K562 (cell line): ENCODE data around the gene SGMS1. TPM values are rescaled to one million over a fixed set of nuclear protein-coding genes. Genes with fewer than 3 reads are reported as not detected.
A peak's percentile ranks its signal among the peaks of the same experiment; 100 is the strongest.

ENCODE experiments used
- GATA2 ChIP-seq: sonication (generic); formaldehyde crosslinking; IDR thresholded peaks from 2 replicates; pipeline ENCODE4 v1.4.0; 2020; ENCODE audit warnings: mild to moderate bottlenecking, missing genetic modification reagents
- HNRNPLL ChIP-seq: fragments of 200-400 bp; formaldehyde crosslinking; IDR thresholded peaks from 2 replicates; pipeline ENCODE4 v1.6.1; 2017; ENCODE audit warnings: low read length, low read depth, mild to moderate bottlenecking; ENCODE audit not compliant: poor library complexity, severe bottlenecking
- HNRNPUL1 ChIP-seq: fragments of 200-400 bp; formaldehyde crosslinking; IDR thresholded peaks from 2 replicates; pipeline ENCODE4 v1.6.1; 2017; ENCODE audit warnings: low read length
- MYNN ChIP-seq, 2 experiments: sonication (generic); formaldehyde crosslinking in 1 of 2; IDR thresholded peaks; 2 replicates each; pipeline versions ENCODE4 v1.5.0 to v1.6.1; 2016 to 2020; ENCODE audit warnings: antibody characterized with exemption in 1 of 2, missing genetic modification reagents in 1 of 2
- NCOR1 ChIP-seq: fragments of 450-650 bp; IDR thresholded peaks from 2 replicates; pipeline ENCODE4 v1.6.1; 2016; ENCODE audit warnings: mild to moderate bottlenecking, moderate library complexity
- SP1 ChIP-seq: sonication (generic); formaldehyde crosslinking; IDR thresholded peaks from 2 replicates; pipeline ENCODE4 v1.8.1; 2022; ENCODE audit warnings: mild to moderate bottlenecking, missing genetic modification reagents
- ZNF707 ChIP-seq: fragments of 250-450 bp; sonication (Bioruptor Pico); conservative IDR thresholded peaks from 2 replicates; pipeline ENCODE4 v1.8.0; 2022; ENCODE audit warnings: inconsistent platforms, mild to moderate bottlenecking, moderate library complexity
- polyA plus RNA-seq, 8 experiments: library from polyadenylated mRNA; depleted of rRNA in 4 of 8; stranded (reverse) in 5 of 8; unstranded in 3 of 8; fragments of >200 nt; fragmentation: Nextera tagmentation in 2 of 8; fragmentation: Illumina TruSeq in 1 of 8; extraction: Ambion mirVana in 2 of 8; extraction: Trizol in 1 of 8; gene quantifications; 2 replicates each; pipeline versions ENCODE4 v1.2.1 to v1.2.3, GENCODE V29; 2011 to 2014; ENCODE audit warnings: inconsistent platforms in 1 of 8, missing spikeins in 1 of 8
- total RNA-seq, 7 experiments: library from RNA; depleted of rRNA in 6 of 7; stranded (reverse); fragments of >200 nt in 6 of 7; fragmentation: Illumina TruSeq in 2 of 7; extraction: Trizol in 2 of 7; gene quantifications; 2 replicates each; pipeline versions ENCODE4 v1.2.1 to v1.2.3, GENCODE V29; 2011 to 2021; ENCODE audit warnings: low replicate concordance in 1 of 7
- TF ChIP-seq, protein P1 (sequence below): fragments of 450-650 bp; IDR thresholded peaks from 2 replicates; pipeline ENCODE4 v1.6.1; 2016; ENCODE audit warnings: mild to moderate bottlenecking
- TF ChIP-seq, protein P2 (sequence below): fragments of 450-650 bp; IDR thresholded peaks from 2 replicates; pipeline ENCODE4 v1.6.1; 2016
- TF ChIP-seq, protein P3 (sequence below): fragments of 450-650 bp; formaldehyde crosslinking; IDR thresholded peaks from 2 replicates; pipeline ENCODE4 v1.4.0; 2020; ENCODE audit warnings: mild to moderate bottlenecking, moderate library complexity
- TF ChIP-seq, protein P4 (sequence below): sonication (generic); formaldehyde crosslinking; IDR thresholded peaks from 2 replicates; pipeline ENCODE4 v1.8.1; 2023; ENCODE audit warnings: mild to moderate bottlenecking, missing genetic modification reagents
- TF ChIP-seq, protein P5 (sequence below): sonication (generic); formaldehyde crosslinking; IDR thresholded peaks from 2 replicates; pipeline ENCODE4 v1.8.0; 2023; ENCODE audit warnings: mild to moderate bottlenecking, missing genetic modification reagents
- TF ChIP-seq, protein P6 (sequence below): IDR thresholded peaks from 2 replicates; pipeline ENCODE4 v1.6.1; 2012; ENCODE audit warnings: low read depth, low read length, improper control_type of control experiment, borderline replicate concordance

Gene SGMS1
- total and polyA plus RNA-seq, 9 of the 15 experiments (the other 6 are each of a cell fraction or from before 2014, with no cell fraction given), result 22.6 to 232 (median 82.2) TPM

DNA sequence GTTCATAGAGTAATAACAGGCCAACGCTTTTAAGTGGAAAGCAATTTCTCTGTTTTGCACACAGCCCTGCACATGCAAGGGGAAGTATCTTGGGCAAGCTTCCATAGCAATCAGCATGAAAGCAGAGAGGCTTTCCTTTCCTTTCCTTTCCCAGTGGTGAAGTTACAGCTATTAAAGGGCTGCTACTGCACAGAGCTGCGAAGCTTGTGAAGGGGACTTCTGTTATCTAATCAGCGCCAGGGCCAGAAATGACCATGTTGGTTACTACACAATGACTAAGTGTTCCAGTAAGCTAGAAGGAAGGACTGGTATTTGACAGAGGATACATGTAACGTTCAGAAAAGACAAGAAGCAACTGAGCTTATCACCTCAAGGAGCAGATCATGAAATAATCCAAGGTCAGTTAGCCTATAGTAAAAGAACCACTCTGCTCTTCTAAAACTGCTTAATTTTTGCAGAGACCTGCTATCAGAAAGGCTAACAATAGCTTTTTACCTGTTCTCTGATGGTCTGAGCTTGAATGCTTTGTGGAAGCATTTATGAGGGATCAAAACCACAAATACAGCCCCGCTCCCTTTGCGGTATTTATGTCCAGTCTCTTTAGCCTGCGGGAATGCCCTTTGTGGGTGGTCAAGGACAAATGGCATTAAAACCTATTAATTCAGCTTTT lies 45.9 kb downstream of the SGMS1 start (continued):
- TF ChIP-seq, protein P1, sequence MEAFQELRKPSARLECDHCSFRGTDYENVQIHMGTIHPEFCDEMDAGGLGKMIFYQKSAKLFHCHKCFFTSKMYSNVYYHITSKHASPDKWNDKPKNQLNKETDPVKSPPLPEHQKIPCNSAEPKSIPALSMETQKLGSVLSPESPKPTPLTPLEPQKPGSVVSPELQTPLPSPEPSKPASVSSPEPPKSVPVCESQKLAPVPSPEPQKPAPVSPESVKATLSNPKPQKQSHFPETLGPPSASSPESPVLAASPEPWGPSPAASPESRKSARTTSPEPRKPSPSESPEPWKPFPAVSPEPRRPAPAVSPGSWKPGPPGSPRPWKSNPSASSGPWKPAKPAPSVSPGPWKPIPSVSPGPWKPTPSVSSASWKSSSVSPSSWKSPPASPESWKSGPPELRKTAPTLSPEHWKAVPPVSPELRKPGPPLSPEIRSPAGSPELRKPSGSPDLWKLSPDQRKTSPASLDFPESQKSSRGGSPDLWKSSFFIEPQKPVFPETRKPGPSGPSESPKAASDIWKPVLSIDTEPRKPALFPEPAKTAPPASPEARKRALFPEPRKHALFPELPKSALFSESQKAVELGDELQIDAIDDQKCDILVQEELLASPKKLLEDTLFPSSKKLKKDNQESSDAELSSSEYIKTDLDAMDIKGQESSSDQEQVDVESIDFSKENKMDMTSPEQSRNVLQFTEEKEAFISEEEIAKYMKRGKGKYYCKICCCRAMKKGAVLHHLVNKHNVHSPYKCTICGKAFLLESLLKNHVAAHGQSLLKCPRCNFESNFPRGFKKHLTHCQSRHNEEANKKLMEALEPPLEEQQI, result peak; percentile 88
- TF ChIP-seq, protein P2, sequence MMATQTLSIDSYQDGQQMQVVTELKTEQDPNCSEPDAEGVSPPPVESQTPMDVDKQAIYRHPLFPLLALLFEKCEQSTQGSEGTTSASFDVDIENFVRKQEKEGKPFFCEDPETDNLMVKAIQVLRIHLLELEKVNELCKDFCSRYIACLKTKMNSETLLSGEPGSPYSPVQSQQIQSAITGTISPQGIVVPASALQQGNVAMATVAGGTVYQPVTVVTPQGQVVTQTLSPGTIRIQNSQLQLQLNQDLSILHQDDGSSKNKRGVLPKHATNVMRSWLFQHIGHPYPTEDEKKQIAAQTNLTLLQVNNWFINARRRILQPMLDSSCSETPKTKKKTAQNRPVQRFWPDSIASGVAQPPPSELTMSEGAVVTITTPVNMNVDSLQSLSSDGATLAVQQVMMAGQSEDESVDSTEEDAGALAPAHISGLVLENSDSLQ, result peak; percentile 68
- TF ChIP-seq GATA2 (CRISPR knock-in tag) (peak; percentile 94), MYNN (IDR thresholded peaks at IDR 0.05) (peak; percentile 93), MYNN (CRISPR knock-in tag; IDR thresholded peaks at IDR 0.05) (no peak), HNRNPLL (no peak), NCOR1 (peak; percentile 94), HNRNPUL1 (no peak), ZNF707 (CRISPR knock-in tag) (no peak), SP1 (CRISPR knock-in tag) (peak; percentile 59; the same call in 1 of the 2 replicates)
- TF ChIP-seq, protein P3, sequence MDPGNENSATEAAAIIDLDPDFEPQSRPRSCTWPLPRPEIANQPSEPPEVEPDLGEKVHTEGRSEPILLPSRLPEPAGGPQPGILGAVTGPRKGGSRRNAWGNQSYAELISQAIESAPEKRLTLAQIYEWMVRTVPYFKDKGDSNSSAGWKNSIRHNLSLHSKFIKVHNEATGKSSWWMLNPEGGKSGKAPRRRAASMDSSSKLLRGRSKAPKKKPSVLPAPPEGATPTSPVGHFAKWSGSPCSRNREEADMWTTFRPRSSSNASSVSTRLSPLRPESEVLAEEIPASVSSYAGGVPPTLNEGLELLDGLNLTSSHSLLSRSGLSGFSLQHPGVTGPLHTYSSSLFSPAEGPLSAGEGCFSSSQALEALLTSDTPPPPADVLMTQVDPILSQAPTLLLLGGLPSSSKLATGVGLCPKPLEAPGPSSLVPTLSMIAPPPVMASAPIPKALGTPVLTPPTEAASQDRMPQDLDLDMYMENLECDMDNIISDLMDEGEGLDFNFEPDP (CRISPR knock-in tag), result no peak
- TF ChIP-seq, protein P4, sequence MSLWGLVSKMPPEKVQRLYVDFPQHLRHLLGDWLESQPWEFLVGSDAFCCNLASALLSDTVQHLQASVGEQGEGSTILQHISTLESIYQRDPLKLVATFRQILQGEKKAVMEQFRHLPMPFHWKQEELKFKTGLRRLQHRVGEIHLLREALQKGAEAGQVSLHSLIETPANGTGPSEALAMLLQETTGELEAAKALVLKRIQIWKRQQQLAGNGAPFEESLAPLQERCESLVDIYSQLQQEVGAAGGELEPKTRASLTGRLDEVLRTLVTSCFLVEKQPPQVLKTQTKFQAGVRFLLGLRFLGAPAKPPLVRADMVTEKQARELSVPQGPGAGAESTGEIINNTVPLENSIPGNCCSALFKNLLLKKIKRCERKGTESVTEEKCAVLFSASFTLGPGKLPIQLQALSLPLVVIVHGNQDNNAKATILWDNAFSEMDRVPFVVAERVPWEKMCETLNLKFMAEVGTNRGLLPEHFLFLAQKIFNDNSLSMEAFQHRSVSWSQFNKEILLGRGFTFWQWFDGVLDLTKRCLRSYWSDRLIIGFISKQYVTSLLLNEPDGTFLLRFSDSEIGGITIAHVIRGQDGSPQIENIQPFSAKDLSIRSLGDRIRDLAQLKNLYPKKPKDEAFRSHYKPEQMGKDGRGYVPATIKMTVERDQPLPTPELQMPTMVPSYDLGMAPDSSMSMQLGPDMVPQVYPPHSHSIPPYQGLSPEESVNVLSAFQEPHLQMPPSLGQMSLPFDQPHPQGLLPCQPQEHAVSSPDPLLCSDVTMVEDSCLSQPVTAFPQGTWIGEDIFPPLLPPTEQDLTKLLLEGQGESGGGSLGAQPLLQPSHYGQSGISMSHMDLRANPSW (CRISPR knock-in tag), result peak; percentile 48; the same call in 1 of the 2 replicates
- TF ChIP-seq, protein P5, sequence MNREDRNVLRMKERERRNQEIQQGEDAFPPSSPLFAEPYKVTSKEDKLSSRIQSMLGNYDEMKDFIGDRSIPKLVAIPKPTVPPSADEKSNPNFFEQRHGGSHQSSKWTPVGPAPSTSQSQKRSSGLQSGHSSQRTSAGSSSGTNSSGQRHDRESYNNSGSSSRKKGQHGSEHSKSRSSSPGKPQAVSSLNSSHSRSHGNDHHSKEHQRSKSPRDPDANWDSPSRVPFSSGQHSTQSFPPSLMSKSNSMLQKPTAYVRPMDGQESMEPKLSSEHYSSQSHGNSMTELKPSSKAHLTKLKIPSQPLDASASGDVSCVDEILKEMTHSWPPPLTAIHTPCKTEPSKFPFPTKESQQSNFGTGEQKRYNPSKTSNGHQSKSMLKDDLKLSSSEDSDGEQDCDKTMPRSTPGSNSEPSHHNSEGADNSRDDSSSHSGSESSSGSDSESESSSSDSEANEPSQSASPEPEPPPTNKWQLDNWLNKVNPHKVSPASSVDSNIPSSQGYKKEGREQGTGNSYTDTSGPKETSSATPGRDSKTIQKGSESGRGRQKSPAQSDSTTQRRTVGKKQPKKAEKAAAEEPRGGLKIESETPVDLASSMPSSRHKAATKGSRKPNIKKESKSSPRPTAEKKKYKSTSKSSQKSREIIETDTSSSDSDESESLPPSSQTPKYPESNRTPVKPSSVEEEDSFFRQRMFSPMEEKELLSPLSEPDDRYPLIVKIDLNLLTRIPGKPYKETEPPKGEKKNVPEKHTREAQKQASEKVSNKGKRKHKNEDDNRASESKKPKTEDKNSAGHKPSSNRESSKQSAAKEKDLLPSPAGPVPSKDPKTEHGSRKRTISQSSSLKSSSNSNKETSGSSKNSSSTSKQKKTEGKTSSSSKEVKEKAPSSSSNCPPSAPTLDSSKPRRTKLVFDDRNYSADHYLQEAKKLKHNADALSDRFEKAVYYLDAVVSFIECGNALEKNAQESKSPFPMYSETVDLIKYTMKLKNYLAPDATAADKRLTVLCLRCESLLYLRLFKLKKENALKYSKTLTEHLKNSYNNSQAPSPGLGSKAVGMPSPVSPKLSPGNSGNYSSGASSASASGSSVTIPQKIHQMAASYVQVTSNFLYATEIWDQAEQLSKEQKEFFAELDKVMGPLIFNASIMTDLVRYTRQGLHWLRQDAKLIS (CRISPR knock-in tag), result peak; percentile 80
- TF ChIP-seq, protein P6, sequence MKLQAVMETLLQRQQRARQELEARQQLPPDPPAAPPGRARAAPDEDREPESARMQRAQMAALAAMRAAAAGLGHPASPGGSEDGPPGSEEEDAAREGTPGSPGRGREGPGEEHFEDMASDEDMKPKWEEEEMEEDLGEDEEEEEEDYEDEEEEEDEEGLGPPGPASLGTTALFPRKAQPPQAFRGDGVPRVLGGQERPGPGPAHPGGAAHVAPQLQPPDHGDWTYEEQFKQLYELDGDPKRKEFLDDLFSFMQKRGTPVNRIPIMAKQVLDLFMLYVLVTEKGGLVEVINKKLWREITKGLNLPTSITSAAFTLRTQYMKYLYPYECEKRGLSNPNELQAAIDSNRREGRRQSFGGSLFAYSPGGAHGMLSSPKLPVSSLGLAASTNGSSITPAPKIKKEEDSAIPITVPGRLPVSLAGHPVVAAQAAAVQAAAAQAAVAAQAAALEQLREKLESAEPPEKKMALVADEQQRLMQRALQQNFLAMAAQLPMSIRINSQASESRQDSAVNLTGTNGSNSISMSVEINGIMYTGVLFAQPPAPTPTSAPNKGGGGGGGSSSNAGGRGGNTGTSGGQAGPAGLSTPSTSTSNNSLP, result peak; percentile 25; the same call in 1 of the 2 replicates
